T-helper 22 cell (primary cell): Measurements from ENCODE around the gene SNCA.

ENCODE experiments used
- DNase-seq: peaks from one replicate; pipeline ENCODE4 v3.0.0-alpha.2; 2020; ENCODE audit warnings: low read depth

Gene SNCA

GRCh38 chr4:89836897-89837384 is at the start of gene SNCA:
TSS of gene SNCA (minus strand) at chr4:89837161. CDS start at chr4:89835667, 1,494 bp downstream.
- peak; percentile 5 for DNase-seq

- DNase-seq, result no peak
Measured at GRCh38 chr4:89879215-89879614, 42.3 kb upstream of the SNCA start.

- no peak for DNase-seq
Measured at GRCh38 chr4:89878611-89879010, 41.6 kb upstream of the SNCA start.

GRCh38 chr4:89876548-89876947 is 39.6 kb upstream of the SNCA start:
- DNase-seq, result no peak

- DNase-seq, result no peak
Measured at GRCh38 chr4:89871211-89871610, 34.2 kb upstream of the SNCA start.

GRCh38 chr4:89868999-89869589 is 32.1 kb upstream of the SNCA start:
- no peak for DNase-seq

GRCh38 chr4:89868276-89868675 is 31.3 kb upstream of the SNCA start:
- DNase-seq, result no peak

- DNase-seq, result no peak
Measured at GRCh38 chr4:89863533-89863932, 26.6 kb upstream of the SNCA start.

GRCh38 chr4:89860971-89861370 is 24.0 kb upstream of the SNCA start:
- no peak for DNase-seq

GRCh38 chr4:89855236-89855635 is 18.3 kb upstream of the SNCA start:
- DNase-seq, result no peak

- no peak for DNase-seq
Measured at GRCh38 chr4:89847571-89848325, 10.8 kb upstream of the SNCA start.

- no peak for DNase-seq
Measured at GRCh38 chr4:89839558-89839957, 2.6 kb upstream of the SNCA start.

GRCh38 chr4:89837993-89838390 is 1.0 kb upstream of the SNCA start:
- DNase-seq, result no peak

GRCh38 chr4:89837385-89837992 is 528 bp upstream of the SNCA start:
- no peak for DNase-seq

GRCh38 chr4:89836031-89836745 is 773 bp downstream of the SNCA start:
- no peak for DNase-seq

GRCh38 chr4:89835413-89835812 is 1.5 kb downstream of the SNCA start:
- DNase-seq, result no peak

GRCh38 chr4:89834486-89835209 is 2.3 kb downstream of the SNCA start:
- DNase-seq, result no peak

- no peak for DNase-seq
Measured at GRCh38 chr4:89829470-89830138, 7.4 kb downstream of the SNCA start.

- no peak for DNase-seq
Measured at GRCh38 chr4:89823416-89823815, 13.5 kb downstream of the SNCA start.

GRCh38 chr4:89821612-89822011 is 15.3 kb downstream of the SNCA start:
- DNase-seq, result no peak

GRCh38 chr4:89820010-89820409 is 17.0 kb downstream of the SNCA start:
- no peak for DNase-seq
